Inferior parietal cortex (tissue), 1 donor: ENCODE measurements around the gene COL27A1.

Experiments
- DNase-seq: peaks from one replicate; pipeline ENCODE4 v3.0.0-alpha.2; 2016; ENCODE audit errors: extremely low spot score

COL27A1 gene

DNA sequence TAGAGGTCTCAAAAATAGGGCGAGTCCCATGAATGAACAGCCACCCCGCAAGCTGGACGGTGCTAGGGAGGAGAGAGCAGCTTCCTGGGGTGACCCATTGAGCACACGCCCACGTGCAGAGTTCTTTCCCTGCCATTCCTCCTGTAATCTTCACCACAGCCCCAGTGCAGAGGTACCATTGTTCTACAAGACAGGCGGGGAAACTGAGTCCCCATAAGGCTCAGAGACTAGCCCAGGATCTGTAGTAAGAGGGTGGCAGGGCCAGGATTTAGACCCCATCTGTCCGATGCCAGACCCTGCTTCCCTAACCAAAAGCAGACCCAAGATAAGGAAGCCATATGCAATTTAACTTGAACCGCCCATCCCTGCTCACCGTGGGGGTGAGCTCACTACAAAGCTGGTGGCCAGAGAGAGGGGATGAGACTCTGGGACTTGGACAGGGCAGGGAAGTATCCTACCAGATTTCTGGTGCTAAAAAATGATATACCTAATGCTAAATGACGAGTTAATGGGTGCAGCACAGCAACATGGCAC, 130.9 kb downstream of the COL27A1 start:
- no peak for DNase-seq

DNA sequence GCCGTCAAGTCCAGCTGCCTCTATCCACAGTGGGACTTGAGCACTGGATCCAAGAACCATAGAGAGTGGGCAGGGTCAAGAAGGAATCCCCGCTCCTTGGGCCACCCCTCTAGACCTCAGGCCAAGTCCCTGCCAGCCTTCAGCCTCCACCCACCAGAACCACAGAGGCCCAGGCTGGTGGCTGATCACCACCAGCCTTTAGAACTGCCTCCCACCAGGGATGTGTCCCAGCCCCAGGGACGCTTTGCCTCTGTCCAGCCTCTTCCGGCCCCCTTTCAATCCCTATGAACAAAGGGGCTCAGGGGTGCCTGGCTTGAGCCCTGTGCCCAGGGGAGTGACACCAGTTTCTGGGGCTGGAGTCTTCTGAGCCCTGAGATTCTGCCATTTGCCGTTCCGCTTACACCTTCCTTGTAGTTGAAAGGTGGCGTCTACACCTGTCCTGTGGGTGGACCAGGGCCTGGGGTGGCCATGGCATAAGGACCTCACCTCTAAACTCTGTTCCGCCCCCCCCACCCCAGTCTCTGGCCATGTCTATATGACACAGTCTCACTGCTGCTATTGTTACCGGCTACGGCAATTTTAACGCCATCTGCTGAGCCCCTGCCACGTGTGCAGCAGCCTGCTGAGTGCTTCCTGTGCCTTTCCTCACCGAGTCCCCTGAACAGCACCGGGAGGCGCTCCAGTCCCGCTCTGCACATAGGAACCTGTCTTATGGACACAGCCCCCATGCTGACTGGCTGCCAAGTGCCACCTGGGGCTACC, 131.8 kb downstream of the COL27A1 start:
- DNase-seq, result no peak

DNA sequence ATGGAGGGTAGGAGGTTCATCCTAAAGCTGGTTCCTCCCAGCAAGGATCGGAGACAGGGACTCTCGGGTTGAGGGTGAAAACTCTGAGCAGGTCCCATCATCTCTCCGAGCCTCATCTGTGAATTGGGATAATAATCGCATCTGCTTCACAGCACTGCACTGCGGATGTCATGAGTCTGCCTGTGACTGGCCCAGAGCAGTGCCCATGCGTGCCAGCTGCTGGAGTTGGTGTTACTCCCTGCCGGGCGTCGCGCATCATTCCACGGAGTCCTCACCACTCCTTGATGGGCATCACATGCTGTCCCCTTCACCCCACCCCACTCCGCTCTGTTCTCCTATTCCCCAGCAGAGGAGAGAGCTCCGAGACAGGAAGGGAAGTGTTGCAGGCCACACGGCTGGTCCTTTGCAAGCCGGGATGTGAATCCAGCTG, 132.4 kb downstream of the COL27A1 start:
- no peak for DNase-seq

DNA sequence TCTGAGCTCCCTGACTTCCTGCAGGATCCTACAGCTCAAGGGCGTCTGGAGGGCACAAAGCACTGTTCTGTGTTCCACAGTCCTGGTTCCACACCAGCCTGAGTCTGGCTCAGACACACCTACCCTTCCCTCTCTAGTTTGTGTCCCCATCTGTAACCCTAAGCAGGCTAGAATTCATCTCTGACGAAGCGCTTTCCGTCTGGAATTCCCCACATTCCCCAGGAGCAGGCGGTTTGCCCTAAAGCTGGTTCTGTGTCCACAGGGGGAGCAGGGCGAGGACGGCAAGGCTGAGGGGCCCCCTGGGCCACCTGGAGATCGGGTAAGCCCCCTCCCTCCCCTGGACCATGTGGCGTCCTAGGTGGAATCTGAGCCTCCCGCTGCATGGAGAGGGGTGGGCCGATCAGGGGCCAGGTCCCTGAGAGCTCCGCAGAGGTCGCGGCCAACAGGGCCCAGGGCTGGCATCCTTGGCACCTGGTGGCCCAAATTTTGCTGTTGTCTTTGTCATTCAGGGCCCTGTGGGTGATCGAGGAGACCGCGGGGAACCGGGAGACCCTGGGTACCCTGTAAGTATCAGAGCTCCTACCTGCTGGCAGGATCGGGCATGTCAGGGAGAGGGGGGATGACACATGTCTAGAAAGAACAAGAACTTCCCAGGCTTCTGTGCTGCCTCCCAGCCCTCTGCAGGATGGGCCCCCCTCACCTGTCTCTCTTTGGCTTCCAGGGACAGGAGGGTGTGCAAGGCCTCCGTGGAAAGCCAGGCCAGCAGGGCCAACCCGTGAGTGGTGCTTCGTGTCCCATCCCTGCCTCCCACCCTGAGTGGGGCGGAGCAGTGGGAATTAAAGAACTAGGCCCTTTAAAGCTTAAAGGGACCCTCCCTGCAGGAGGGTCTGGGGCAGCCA, 133.1 kb downstream of the COL27A1 start:
- no peak for DNase-seq

DNA sequence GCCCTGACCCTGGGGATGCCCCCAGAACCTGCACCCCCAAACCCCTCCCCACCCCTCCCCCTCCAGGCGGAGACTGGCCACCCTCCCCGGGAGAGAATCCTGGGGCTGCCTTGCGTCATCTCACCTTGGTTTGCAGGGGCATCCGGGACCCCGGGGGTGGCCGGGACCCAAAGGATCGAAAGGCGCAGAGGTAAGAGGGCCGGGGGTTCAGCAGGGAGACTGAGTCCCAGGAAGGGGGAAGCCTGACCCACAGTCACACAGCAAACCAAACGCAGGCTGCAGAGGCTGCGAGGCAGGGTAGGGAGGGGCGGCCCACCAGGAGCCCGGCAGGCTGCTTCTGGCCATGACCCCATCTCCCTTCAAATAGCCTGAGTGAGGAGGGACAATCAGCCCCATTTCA, 133.8 kb downstream of the COL27A1 start:
- no peak for DNase-seq

DNA sequence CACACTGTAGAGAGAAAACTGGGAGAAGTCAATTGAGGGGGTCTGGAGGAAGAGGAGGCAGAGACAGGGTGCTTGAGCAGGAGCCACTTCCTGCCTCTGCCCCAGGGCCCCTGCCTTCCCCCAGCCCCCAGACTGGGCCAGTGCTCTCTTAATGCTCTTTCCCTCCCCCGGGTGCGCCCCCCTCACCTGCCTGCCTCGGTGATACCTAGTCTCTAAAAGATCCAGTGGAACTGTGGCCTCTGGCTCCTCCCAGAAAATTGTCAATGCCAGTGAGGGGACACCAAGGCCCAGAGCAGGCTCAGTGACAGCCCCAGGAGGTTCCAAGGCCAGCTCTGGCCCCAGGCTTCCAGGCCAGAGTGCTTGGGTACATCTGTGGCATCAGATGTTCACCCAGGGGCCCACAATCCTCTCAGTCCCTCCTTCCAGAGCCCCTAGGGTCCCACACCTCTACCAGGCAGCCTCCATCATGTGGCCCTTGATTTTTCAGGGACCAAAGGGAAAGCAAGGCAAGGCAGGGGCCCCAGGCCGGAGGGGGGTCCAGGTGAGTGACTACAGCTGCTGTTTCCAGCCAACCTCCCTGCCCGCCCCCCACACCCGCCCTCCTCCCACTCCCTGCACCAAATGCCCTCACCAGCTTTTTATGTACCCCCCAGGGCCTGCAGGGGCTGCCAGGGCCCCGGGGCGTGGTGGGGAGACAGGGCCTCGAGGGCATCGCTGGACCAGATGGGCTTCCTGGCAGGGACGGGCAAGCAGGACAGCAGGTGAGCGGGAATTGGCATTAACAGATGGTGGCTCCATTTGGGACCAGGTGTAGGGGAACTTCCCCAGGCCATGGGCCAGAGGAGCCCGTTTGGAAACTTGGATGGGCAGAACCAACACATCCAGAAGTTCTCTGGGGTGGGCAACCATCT, 134.5 kb downstream of the COL27A1 start:
- no peak for DNase-seq

DNA sequence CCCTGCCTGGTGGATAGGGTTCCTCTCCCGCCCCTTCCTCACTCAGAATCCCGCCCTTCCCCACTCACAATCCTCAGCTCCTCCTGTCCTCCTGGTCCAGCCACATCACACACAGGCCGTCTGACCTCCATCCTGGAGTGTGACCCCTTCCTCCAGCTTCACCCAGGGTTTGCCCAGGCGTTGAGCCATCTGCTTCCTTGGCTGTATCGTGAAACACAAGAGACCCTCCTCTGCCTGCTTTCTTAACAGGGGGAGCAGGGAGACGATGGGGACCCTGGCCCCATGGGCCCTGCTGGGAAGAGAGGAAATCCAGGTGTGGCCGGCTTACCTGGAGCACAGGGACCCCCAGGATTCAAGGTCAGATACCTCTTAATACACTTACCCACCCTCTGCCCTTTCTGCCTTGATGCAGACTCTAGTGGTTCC, 135.2 kb downstream of the COL27A1 start:
- no peak for DNase-seq

DNA sequence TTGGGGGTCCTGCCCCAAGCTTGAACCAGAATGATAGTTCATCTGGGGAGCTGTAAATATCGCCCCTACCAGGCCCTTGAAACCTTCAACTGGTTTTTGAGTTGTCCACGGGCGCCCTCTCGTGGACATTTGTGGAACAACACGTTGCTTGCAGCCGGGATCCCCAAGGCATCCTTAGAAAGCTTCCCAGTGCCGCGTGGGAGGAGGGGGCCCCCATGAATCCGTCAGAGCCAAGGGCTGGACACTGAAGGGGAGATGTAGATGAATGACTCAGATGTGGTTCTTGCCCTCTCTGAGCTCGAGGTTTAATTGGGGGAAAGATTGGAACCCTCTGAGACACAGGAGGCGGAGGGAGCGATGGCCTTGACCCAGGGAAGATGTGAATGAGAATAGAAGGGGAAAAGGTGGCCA, 135.7 kb downstream of the COL27A1 start:
- DNase-seq, result peak; percentile 90

DNA sequence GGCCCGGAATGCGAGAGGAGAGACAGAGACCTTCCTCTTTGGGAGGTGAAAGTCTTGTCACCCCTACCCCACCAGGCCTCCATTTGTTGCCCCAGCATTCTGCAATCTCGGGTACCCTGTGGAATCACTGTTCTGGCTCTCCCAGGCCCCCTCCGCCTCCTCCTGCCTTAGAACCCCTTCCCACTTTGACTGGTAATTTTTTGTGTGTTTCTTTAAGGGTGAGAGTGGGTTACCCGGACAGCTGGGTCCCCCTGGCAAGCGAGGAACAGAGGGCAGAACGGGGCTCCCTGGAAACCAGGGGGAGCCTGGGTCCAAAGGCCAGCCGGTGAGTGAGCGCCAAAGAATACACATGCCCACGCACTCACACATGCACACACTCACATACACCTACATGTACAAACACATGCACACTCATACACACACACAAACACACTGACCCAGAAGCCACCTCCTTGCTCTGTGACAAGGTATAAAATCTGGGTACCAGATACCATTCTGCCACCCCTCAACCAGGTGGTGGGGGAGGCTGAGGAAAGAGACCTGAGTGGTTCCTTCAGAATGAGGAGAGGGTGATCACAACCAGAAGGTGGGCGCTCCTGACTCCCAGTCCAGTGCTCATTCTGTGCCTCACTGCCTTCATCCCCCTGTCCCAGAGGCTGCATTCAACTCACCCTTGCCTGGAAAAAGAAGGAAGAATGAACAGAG, 136.7 kb downstream of the COL27A1 start:
- DNase-seq, result no peak

DNA sequence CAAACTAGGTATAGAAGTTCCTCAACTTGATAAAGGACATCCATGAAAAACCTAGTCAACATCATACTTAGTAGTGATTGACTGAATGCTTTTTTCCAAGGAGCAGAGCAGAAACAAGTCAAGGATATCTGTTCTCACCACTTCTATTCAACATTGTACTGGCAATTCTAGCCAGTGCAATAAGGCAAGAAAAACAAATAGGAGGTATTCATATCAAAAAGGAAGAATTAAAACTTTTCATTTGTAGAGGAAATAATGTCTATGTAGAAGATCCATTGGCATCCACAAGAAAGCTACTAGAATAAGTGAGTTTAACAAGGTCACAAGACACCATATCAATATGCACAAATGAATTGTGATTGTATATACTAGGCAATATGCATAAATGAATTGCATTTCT, 139.3 kb downstream of the COL27A1 start:
- DNase-seq, result no peak

DNA sequence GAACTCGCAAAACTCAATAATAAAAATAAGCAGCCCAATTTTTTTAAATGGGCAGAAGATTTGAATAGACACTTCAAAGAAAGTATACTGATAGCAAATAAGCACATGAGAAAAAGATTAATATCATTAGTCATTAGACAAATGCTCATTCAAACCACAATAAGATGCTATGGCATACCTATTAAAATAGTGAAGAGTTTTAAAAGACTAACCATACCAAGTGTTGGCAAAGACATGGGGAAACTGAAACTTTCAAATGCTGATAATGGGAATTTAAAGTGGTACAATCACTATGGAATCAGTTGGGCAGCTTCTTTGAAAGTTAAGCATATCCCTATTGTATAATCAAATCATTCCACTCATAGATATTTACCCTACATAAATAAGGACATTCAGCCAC, 141.0 kb downstream of the COL27A1 start:
- no peak for DNase-seq

DNA sequence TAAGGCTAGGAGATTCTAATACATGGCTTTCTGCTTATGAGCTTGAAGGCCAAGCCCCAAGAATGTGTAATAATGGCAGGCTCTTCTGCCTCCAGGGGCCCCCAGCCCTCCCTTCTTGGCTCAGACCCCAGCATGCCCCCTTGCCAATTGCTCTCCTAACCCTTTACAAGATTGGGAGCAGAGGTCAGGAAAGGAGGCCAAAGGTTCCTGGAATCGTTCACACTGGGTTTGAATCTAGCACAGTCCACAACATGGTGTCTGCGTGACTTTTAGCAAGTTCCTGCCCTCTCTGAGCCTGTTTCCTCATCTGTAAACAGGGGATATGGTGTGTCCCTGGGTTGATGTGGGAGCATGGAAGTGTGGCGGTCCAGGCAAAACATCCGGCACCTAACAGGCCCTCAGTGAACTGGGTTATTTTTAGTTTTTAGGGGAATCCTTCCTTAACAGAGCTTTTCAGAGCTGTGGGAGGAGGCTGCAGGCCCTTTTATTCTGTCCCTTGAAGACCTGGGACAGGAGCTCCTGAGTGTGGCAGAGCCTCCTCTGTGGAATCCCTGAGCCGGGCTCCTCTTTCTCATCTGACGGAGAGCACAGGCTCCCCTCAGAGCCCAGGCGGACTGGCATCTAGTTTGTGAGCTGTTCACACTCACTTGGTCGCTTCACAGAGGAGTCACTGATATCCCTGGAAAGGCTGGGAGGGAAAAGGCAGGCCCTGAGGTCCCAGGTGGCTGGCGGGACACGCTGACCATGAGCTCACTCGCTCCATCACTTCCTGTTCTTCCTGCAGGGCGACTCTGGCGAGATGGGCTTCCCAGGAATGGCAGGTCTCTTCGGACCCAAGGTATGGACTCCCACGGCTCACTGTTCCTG, 144.2 kb downstream of the COL27A1 start:
- DNase-seq, result no peak

DNA sequence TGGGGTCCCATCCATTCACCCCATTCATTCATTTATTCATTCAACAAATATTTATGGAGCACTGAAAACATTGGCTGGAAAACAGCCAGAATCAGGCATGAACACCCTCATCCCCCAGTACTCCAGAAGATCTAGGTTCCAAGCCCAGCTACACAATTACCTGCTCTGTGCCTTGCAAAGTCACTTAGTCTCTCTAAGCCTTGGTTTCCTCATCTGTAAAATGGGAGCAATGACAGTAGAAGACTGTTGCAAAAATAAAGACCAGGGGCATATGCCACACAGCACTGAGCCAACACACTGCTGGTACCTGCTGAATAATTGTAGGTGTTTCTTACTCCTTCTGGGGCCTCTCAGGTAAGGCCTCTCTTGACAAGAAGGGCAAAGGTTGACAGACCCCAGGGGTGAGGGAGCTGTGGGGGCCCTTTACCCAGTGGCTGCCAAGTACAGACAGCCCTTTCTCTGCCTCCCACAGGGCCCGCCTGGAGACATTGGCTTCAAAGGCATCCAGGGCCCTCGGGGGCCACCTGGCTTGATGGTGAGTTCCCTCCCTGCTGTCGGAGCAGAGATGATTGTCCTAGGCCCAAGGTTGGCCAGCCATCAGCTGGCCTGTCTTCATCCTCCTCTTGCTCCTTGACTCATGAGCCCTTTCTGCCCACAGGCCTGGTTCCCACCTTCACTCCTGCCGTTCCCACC, 145.0 kb downstream of the COL27A1 start:
- DNase-seq, result no peak

DNA sequence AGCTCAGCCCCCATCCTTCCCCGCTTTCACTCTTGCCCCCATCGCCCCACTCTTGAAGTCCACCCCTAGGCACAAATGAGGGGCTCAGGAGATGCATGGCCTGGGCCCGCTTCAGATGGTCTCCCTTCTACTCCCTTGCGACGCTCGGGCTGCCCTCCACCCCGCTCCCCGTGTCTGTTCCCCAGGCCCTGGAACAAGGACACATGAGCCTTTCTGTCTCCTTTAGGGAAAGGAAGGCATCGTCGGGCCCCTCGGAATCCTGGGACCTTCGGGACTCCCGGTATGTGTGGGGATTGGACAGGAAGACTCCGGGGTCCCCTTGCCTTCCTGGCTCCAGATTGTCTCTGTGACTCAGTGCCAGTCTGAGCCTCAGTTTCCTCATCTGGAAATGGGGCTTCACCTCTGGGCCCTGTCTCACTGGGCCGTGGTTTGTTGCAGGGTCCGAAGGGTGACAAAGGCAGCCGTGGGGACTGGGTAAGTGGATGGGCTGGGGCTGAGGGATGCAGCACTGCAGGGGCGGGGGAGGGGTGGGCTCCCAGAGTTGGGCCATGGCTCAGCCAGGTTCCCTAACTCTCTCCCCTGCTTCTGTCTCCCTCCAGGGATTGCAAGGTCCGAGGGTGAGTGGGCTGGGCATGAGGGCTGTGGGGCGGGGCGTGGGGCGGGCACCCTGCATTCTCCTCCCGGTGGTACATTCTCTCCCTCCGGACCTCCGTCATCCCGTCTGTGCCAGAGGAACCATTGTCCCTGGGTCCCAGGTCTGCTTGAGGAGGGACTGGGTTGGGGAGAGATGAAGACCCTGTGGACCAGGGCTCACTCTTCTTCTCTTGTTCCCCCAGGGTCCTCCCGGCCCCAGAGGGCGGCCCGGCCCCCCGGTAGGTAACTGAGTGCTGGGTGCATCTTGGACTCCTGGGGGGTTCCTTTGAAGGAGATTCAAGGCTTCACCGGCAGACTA, 145.8 kb downstream of the COL27A1 start:
- no peak for DNase-seq

DNA sequence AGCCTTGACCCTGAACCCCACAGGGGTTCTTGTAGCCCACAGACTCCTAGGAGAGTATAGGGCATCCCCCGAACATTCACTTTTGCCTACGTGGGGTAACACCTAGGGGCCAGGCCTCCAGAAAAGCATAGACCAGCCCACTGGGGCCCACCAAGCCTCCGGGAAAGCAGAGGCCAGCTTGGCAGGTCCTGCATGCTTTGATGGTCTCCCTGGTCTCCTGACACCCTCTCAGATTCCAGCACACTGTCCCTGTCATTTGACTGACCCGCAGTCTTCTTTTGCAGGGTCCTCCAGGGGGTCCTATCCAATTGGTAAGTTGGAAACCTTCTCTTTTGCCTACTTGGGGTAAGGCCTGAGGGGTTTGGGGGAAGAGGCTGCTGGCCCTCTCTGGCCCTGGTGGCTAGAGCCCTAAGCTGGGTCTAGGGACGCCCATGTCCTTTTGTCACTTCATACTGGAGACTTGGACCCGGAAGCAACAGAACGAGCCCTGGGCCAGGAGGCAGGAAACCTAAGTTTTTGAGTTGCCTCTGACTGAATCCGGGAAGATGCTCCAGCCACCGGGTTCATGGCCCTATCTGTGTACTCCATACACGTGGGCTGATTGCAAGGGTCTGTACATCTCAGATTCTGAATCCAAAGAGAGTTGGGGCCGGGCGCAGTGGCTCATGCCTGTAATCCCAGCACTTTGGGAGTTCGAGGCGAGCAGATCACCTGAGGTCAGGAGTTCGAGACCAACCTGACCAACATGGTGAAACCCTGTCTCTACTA, 146.6 kb downstream of the COL27A1 start:
- DNase-seq, result no peak

DNA sequence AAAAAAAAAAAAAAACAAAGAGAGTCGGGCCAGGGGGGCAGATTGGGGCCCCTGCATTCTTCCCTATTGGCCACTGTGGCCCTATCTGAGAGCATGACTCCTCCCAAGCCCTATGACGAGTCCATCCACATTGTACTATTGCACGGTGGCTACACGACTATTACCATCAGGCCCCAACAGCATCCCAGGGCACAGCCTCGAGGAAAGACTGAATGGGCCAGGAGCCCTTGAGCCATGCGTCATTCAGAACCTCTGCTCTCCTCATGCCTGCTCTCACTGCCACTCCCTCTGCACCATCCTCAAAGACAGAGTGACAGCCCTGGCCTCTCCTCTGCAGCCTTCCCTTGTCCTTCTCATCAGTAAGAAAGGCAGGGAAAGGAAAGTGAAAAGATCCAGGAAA, 147.4 kb downstream of the COL27A1 start:
- no peak for DNase-seq

DNA sequence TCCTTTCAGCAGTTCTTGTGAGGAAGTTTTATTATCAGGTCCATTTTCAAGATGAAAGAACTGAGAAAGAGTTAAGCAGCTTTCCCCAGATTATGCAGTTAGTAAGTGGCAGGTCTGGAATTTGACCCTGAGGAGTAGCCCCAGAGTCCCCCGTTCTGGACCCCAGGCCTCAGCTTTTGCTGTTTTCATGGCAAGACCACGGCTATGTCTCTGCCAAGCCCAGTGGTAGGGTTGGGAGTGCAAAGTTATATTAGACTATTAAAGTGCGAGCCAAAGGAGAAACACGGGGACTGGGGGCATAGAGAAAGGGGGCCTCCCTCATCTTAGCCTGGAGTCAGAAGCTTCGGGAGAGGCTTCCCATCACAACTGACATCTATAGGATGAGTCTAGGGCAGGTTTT, 148.2 kb downstream of the COL27A1 start:
- DNase-seq, result no peak
